Small intestine (tissue), 7 donors: ENCODE measurements around the gene TNNI2. TPM values are rescaled to one million over a fixed set of nuclear protein-coding genes. Genes with fewer than 3 reads are reported as not detected.

ENCODE experiments used
- DNase-seq, 2 donors: peaks; one replicate each; pipeline versions ENCODE4 v3.0.0 to v3.0.0-alpha.2; 2013
- FAIRE-seq: peaks from 2 replicates; lab custom pipeline; 2012; peaks lifted over from hg19 to GRCh38; lab: Jason Lieb, UNC
- H3K27ac ChIP-seq, 3 donors: one replicate each; pipeline ENCODE4 v1.5.1; 2013; ENCODE audit warnings: low read length in 2 of 3, mild to moderate bottlenecking in 2 of 3, control low read depth in 1 of 3, inconsistent platforms in 1 of 3, low read depth in 1 of 3, moderate library complexity in 1 of 3
- H3K27me3 ChIP-seq, 3 donors: one replicate each; pipeline ENCODE4 v1.6.1; 2013; ENCODE audit warnings: low read length in 3 of 3, inconsistent platforms in 1 of 3; ENCODE audit not compliant: control insufficient read depth in 3 of 3, insufficient read depth in 3 of 3
- H3K36me3 ChIP-seq, 3 donors: one replicate each; pipeline ENCODE4 v1.6.1; 2013; ENCODE audit warnings: low read length in 3 of 3, inconsistent platforms in 1 of 3, low read depth in 1 of 3, mild to moderate bottlenecking in 1 of 3, moderate library complexity in 1 of 3; ENCODE audit not compliant: control insufficient read depth in 3 of 3, insufficient read depth in 2 of 3
- H3K4me1 ChIP-seq, 3 donors: one replicate each; pipeline ENCODE4 v1.6.1; 2013; ENCODE audit warnings: low read length in 2 of 3, inconsistent platforms in 1 of 3, low read depth in 1 of 3, mild to moderate bottlenecking in 1 of 3, moderate library complexity in 1 of 3; ENCODE audit not compliant: control insufficient read depth in 3 of 3, insufficient read depth in 2 of 3
- H3K4me3 ChIP-seq, 3 donors: one replicate each; pipeline ENCODE4 v1.5.1; 2013; ENCODE audit warnings: low read length in 3 of 3, control low read depth in 1 of 3, inconsistent platforms in 1 of 3, low read depth in 1 of 3, mild to moderate bottlenecking in 1 of 3, moderate library complexity in 1 of 3
- H3K9me3 ChIP-seq, 2 donors: one replicate each; pipeline ENCODE4 v1.6.1; 2013; ENCODE audit warnings: low read depth in 1 of 2, low read length in 1 of 2; ENCODE audit not compliant: control insufficient read depth in 2 of 2, insufficient read depth in 1 of 2
- WGBS, 3 donors: extraction: QIAGEN DNeasy Blood & Tissue Kit; methylation state at CpG; one replicate each; pipeline ENCODE4 v1.1.7; 2013; 5-methylcytosine and 5-hydroxymethylcytosine counted together
- polyA plus RNA-seq, 4 donors: library from polyadenylated mRNA; stranded (reverse) in 3 of 4; unstranded in 1 of 4; fragments of 200-250 nt in 3 of 4; fragments of 120-200 nt in 1 of 4; gene quantifications; one replicate each; pipeline versions ENCODE4 v1.2.1 to v1.2.3, GENCODE V29; 2013
- donor health status: healthy with polysubstance abuse.
- donor health status: control.
- donor health status: control.
- donor health status: Bipolar disorder and iron deficiency.
- donor health status: healthy.

TNNI2 gene
- polyA plus RNA-seq, 4 donors: 0.49 to 8.9 (median 8.2) TPM

DNA sequence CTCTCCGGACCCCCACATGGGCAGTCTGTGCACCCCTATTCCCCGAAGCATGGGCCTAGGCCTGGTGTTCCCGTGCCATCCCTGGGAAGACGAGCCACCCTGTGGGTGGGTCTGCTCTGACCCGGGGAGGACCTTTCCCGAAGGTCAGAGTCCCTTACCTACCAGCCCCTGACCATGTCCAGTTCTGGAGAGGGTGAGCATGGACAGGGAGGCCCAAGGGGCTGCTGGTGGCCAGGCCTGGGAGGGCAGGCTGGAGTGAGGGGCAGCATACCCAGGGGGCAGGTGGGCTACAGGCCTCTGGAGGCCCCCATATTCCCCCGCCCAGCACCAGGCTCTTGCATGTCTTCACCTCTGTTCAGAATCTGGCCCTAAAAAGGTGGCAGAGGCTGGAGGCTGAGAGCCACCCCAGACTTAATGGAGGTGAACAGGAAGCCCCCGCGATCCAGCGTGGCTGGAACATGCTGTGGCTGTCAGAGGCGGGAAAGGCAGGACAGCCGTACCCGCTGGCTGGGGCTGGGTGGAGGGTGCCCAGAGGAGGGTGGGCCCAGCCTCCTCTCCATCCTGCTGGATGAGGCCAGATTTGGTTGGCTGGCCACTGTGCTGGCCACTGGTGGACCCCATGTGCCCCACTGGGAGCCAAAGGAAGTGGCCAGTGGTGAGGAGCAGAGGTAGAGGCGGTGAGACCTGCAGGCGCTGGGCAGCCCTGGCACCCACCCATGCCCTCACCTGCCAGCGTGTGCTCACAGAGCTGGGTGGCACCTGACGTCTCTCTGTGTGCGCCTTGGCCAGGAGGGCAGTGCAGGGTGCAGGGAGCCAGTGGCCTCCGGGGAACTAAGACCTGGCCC, 15.2 kb upstream of the TNNI2 start:
- FAIRE-seq: no peak
- no peaks in the 10 kb centered on the region for H3K36me3 ChIP-seq
- H3K9me3 ChIP-seq: peaks cover 0 to 7% of the 10 kb centered on the region in 2 donors

DNA sequence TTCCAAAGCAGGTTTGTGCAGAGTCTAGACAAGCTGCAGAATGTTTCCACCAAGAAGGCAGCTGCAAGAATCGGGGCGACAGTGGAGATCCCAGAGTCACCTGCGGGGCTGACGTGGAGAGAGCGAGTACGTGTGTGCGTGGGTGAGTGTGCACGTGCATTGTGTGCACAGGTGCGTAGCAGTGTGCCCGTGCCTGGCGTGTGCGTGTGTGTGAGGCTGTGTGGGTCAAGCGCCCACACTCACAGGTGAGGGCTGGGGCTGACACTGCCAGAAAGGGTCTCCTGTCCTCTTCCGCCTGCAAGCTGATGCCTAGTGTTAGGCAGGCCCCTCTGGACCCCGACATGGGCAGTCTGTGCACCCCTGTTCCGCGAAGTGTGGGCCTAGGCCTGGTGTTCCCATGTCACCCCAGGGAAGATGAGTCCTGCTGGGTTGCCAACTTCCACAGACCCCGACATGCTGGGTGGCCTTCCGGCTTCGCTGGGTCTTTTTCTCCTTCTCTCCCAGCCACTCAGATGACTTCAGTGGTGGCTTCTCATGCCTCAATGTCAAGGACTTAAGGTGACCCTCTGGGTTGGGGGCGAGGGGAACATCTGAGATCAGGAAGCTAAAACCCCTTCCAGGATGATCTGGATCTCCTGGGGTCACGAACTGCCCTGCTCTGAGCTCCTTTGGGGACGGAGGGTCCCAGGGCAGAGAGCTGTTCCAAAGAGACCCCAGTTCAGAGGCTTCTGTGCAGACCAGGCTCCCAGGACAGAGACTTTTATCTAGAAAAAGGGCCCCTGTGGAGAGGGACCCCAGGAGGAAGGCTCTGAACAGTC, 14.4 kb upstream of the TNNI2 start:
- Histone ChIP-seq H3K4me1 (peaks cover 0 to 23% (median 0%) of the 10 kb centered on the region in 3 donors), H3K27ac (no peak overlapping the region), H3K9me3 (no peaks in the 10 kb centered on the region), H3K27me3 (peaks cover 0 to 2% (median 0%) of the 10 kb centered on the region in 3 donors), H3K36me3 (no peaks in the 10 kb centered on the region), H3K4me3 (no peak overlapping the region)
- WGBS, 3 donors: 87 to 94% (median 91%) methylated on average over 22 to 23 of the region's 23 CpGs
- no peak for FAIRE-seq
- no peak for DNase-seq

More for the DNA sequence above, 15.2 kb upstream of the TNNI2 start:
- peaks cover 0 to 1% (median 0%) of the 10 kb centered on the region in 3 donors for H3K27me3 ChIP-seq
- no peak overlapping the region for H3K4me3 ChIP-seq
- DNase-seq: no peak
- H3K27ac ChIP-seq: no peak overlapping the region
- peaks cover 0 to 20% (median 0%) of the 10 kb centered on the region in 3 donors for H3K4me1 ChIP-seq
- WGBS, 3 donors: 88 to 90% (median 89%) methylated on average over 19 of the region's 19 CpGs

DNA sequence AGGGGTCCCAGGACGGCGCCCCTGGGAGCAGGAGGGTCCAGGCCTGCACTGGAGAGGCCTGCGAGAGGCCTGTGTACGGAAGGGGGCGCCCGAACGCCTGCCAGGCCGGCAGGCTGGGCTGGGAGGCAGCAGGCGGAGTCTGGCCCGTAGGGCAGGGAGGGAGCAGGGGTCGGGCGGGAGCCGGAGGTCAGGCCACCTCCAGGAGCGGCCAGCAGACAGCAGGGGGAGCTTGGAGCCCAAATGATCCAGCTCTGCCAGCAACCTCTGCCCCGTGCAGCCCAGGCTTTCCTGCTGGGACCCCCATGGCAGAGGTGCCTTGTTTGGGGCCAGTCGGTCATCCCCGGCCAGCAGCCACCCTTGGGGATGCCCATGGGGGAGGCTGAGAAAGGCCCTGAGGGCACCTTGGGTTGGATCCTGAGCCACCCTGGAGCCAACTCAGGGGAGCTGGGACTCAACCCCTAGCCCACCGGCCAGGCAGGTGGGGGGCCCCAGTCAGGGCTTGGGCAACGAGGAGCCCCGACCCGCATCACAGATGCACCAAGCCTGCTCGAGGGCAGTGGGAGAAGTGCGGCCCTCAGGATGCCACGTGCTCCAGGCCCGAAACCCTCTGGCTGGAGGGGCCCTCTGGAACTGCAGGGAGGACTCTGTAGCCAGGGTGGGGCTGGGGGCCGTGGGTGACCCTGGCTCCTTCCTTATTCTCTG, 13.6 kb upstream of the TNNI2 start:
- peak; percentile 56 to 74 for DNase-seq
- 22 to 48% (median 45%) methylated on average over 26 of the region's 26 CpGs for WGBS, 3 donors
- FAIRE-seq: no peak

DNA sequence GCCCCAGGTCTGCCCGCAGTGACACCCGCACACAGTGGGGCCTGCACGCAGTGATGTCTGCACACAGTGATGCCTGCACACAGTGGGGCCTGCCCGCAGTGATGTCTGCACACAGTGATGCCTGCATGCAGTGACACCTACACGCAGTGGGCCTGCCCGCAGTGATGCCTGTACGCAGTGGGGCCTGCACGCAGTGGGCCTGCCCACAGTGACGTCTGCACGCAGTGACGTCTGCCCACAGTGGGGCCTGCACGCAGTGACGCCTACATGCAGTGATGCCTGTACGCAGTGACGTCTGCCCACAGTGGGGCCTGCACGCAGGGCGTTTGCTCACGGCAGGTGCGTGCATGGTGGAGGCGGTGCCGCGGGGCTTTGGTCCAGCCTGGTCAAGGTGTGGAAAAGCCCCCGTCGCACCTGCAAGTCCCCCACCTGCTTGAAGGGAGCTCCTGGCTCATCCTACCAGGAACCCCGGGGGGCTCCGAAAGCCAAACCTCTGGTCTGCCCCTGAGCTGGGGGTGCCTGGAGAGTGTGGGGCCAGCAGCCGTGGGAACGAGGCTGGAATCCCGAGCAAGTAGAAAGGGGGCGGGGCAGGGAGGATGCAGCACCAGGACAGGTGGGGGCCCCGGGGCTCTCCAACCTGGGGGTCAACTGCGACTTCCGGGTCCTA, 12.9 kb upstream of the TNNI2 start:
- no peak for FAIRE-seq
- Histone ChIP-seq H3K27ac (no peak overlapping the region), H3K36me3 (no peaks in the 10 kb centered on the region), H3K9me3 (no peaks in the 10 kb centered on the region), H3K27me3 (peaks cover 0 to 2% (median 0%) of the 10 kb centered on the region in 3 donors), H3K4me1 (peaks cover 3 to 37% (median 4%) of the 10 kb centered on the region in 3 donors), H3K4me3 (no peak overlapping the region)
- DNase-seq: no peak
- whole genome bisulfite sequencing, 3 donors: 59 to 87% (median 71%) methylated on average over 30 to 33 of the region's 33 CpGs

More for the DNA sequence above, 13.6 kb upstream of the TNNI2 start:
- peaks cover 0 to 30% (median 0%) of the 10 kb centered on the region in 3 donors for H3K4me1 ChIP-seq
- H3K9me3 ChIP-seq: no peaks in the 10 kb centered on the region
- H3K27ac ChIP-seq: no peak overlapping the region
- H3K27me3 ChIP-seq: peaks cover 0 to 2% (median 0%) of the 10 kb centered on the region in 3 donors
- no peak overlapping the region for H3K4me3 ChIP-seq
- no peaks in the 10 kb centered on the region for H3K36me3 ChIP-seq

DNA sequence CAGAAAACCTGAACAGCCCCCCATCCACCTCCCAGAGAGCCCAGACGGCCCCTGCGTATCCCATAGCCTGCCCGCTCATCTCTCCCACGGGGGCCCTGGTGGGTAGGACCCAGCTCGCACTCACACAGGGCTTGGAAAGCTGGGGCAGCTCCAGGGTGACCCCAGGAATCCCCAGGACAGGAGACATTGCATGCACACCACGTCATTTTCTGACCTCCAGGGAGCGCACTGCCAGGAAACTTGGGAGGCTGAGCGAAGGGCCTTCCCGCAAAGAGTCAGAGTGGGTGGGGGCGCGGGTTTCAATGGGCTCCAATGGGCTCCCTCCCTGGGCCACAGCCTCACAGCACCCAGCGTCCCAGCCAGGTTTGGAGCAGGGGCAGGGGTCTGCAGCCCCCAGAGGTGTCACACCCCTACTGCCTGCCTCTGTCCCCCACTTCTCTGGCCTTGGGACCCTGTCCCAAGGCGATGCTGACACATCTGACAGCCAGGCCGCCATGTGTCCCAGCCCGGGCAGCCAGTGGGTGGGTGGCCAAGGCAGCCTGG, 12.2 kb upstream of the TNNI2 start:
- H3K4me3 ChIP-seq: no peak overlapping the region
- no peaks in the 10 kb centered on the region for H3K36me3 ChIP-seq
- no peaks in the 10 kb centered on the region for H3K9me3 ChIP-seq
- peak in 1 of 2 donors; percentile 67 for DNase-seq
- WGBS, 3 donors: 29 to 65% (median 40%) methylated on average over 15 of the region's 15 CpGs
- H3K27ac ChIP-seq: peak overlapping the region in 1 of 3 donors; percentile 46
- no peak for FAIRE-seq
- peaks cover 3 to 44% (median 11%) of the 10 kb centered on the region in 3 donors for H3K4me1 ChIP-seq
- H3K27me3 ChIP-seq: peaks cover 0 to 2% (median 0%) of the 10 kb centered on the region in 3 donors

DNA sequence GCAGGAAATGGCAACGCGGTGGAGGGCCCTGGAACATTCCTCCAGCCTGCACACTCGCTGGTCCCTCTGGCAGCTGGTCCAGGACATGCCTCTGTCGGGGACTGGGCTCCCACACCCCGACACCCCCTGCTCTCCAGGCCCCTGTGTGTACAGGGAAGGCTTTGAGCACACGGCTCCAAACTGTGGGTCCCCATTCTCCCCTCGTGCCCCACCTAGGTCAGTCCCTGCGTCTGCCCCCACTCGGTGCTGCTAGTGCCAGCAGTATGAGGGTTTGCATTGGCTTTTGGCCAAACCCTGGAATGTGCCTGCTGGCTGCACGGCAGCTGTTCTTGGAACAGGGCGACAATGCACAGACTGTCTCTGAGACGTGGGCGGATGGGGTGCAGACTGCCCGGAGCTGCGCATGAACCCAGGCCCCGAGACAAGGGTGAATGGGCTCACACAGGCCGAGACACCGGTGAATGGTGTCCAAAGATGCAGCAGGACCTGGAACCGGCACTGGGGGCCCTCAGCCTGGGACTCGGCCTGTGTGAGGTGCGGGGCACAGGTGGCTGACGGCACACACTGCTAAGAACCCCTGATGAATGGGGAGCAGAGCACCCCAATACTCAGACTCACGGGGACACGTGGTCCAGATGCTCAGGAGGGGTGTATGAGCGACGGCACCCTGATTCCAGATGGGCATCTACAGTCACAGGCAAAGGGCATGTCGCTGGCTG, 11.5 kb upstream of the TNNI2 start:
- DNase-seq: peak; percentile 54 to 81
- no peaks in the 10 kb centered on the region for H3K36me3 ChIP-seq
- H3K27ac ChIP-seq: peak overlapping the region in 1 of 3 donors; percentile 46
- H3K4me1 ChIP-seq: peaks cover 3 to 51% (median 11%) of the 10 kb centered on the region in 3 donors
- 21 to 53% (median 34%) methylated on average over 26 to 27 of the region's 27 CpGs for WGBS, 3 donors
- no peaks in the 10 kb centered on the region for H3K9me3 ChIP-seq
- H3K4me3 ChIP-seq: no peak overlapping the region
- FAIRE-seq: no peak
- peaks cover 0 to 2% (median 0%) of the 10 kb centered on the region in 3 donors for H3K27me3 ChIP-seq

DNA sequence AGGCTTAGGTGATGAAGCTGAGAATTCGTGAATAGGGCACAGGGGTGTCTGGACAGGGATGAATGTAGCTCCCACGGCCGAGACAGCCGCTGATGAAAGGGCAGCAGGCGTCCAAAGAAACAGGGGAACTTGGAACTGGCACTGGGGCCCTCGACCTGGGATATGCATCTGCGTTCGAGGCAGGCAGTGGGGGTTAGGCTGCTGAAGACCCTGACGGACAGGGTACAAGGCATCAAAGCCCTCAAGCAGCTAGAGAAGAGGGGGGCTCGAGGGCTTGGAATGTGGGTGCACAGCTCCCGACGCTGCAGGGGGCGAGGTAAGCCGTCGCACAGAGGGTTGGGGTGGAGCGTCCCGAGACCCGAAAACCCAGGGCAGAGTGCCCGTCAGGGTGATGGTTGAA, 10.8 kb upstream of the TNNI2 start:
- WGBS, 3 donors: 73 to 86% (median 75%) methylated on average over 19 of the region's 19 CpGs
- peaks cover 3 to 57% (median 11%) of the 10 kb centered on the region in 3 donors for H3K4me1 ChIP-seq
- H3K27me3 ChIP-seq: peaks cover 0 to 2% (median 0%) of the 10 kb centered on the region in 3 donors
- H3K27ac ChIP-seq: no peak overlapping the region
- FAIRE-seq (no peak), DNase-seq (no peak)
- H3K36me3 ChIP-seq: no peaks in the 10 kb centered on the region
- H3K9me3 ChIP-seq: no peaks in the 10 kb centered on the region
- H3K4me3 ChIP-seq: no peak overlapping the region
